ENCODE results near the gene GRIK4. TPM values are rescaled to one million over a fixed set of nuclear protein-coding genes. Genes with fewer than 3 reads are reported as not detected.

The GRIK4 gene
- total and polyA plus RNA-seq, 2 of the 4 experiments (the other 2 are of a cell fraction): 0.18 to 0.38 TPM

DNA sequence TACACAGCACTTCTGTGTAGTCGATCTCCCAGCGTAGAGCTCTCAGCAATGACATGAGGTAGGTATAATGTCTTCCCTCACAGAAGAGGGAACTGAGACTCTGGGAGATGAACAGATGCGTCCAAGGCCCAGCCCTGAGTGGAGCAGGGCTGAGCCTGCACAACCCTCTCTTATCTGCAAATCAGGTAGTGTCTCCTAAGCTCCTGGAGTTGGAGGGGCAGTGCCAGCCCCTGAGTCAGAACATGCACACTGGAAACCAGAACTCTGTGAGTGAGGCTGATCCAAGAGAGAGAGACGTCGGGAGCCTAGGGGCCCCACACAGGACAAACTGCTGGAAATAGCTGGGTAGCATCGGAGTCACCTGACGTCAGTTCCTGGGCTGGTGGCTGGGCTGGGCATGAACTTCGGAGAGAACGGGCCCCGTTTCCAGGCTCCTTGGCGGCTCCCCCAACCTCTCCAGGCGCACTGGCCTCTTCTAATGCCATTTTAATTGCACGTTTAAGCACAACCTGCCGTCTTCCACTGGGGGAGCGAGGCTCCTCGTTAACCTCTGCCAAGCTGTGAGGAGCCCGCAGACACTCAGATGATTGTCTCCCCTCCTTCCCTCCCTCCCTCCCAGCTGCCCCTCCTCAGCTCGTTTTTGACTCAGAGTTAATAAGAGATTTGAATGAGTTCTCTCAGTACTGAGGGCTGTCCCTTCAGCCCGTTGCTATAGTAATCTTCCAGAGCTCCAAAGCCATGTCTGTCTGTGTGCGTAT lies 321.1 kb downstream of the GRIK4 start:
- Histone ChIP-seq H3K9me3 (ENCODE audit: control insufficient read depth, insufficient read depth, low read length) (no peaks in the 10 kb centered on the region), H4K8ac (ENCODE audit: low read depth in 2 of 2, low read length in 2 of 2) (no peak overlapping the region), H3K4me3 (ENCODE audit: insufficient read depth, low read depth, low read length) (no peak overlapping the region), H3K9ac (ENCODE audit: low read depth, low read length) (no peak overlapping the region), H3K79me1 (ENCODE audit: low read depth in 1 of 2, low read length in 2 of 2) (no peaks in the 10 kb centered on the region), H3K4me2 (ENCODE audit: low read depth, low read length) (no peak overlapping the region), H3K18ac (ENCODE audit: low read depth, low read length) (no peak overlapping the region), H3K27me3 (ENCODE audit: control insufficient read depth, insufficient read depth, low read length) (peaks cover 5% of the 10 kb centered on the region), H4K20me1 (ENCODE audit: insufficient read depth, low read length) (no peaks in the 10 kb centered on the region), H2AFZ (replicated peaks; ENCODE audit: low read length, poor library complexity) (peak overlapping the region; percentile 65), H3K23ac (ENCODE audit: low read depth, low read length) (no peak overlapping the region), H4K91ac (ENCODE audit: insufficient read depth, low read depth, low read length) (no peak overlapping the region), H2BK15ac (ENCODE audit: low read depth, low read length) (no peak overlapping the region), H3K27ac (ENCODE audit: insufficient read depth, low read length) (no peak overlapping the region), H2BK20ac (ENCODE audit: low read depth, low read length) (no peak overlapping the region), H2AK9ac (replicated peaks; ENCODE audit: low read depth, low read length, poor library complexity) (no peak overlapping the region), H2AK5ac (ENCODE audit: low read depth, low read length) (no peak overlapping the region), H3K4ac (ENCODE audit: low read depth, low read length) (no peak overlapping the region), H2BK120ac (ENCODE audit: low read depth, low read length) (no peak overlapping the region), H2BK5ac (ENCODE audit: low read depth, low read length, poor library complexity, severe bottlenecking) (no peak overlapping the region), H3K36me3 (ENCODE audit: control insufficient read depth, insufficient read depth, low read length) (no peaks in the 10 kb centered on the region), H3K14ac (replicated peaks; ENCODE audit: low read depth, low read length) (no peak overlapping the region), H3K9me1 (ENCODE audit: insufficient read depth, low read length) (no peaks in the 10 kb centered on the region), H3K4me1 (ENCODE audit: control insufficient read depth, insufficient read depth, low read length) (no peaks in the 10 kb centered on the region), H4K5ac (ENCODE audit: low read depth, low read length) (no peak overlapping the region), H3K56ac (ENCODE audit: extremely low read depth, insufficient read depth, low read length) (no peak overlapping the region)
- intact Hi-C loops (cut with micrococcal nuclease) (no loop called here), in situ Hi-C loops (cut with MboI; ENCODE audit: low sequenced_read_pairs) (no loop called here), dilution Hi-C loops (cut with HindIII; ENCODE audit: low sequenced_read_pairs, unreplicated experiment) (no loop called here)
- no peak for ATAC-seq (ENCODE audit: low read depth)
- TF ChIP-seq ELK1 (IDR thresholded peaks at IDR 0.05; ENCODE audit: borderline replicate concordance, low read depth, low read length) (no peak), CEBPB (IDR thresholded peaks at IDR 0.05; ENCODE audit: low read depth, low read length) (no peak), SMC3 (IDR thresholded peaks at IDR 0.05; ENCODE audit: low read depth, low read length) (no peak), RCOR1 (IDR thresholded peaks at IDR 0.05; ENCODE audit: insufficient replicate concordance, low read length) (no peak), BHLHE40 (IDR thresholded peaks at IDR 0.05; ENCODE audit: low read depth, low read length) (no peak)
- TF ChIP-seq, protein P1, sequence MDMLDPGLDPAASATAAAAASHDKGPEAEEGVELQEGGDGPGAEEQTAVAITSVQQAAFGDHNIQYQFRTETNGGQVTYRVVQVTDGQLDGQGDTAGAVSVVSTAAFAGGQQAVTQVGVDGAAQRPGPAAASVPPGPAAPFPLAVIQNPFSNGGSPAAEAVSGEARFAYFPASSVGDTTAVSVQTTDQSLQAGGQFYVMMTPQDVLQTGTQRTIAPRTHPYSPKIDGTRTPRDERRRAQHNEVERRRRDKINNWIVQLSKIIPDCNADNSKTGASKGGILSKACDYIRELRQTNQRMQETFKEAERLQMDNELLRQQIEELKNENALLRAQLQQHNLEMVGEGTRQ (IDR thresholded peaks at IDR 0.05; ENCODE audit: low read depth, low read length): no peak
- no peak for DNase-seq
- POLR2A ChIA-PET (ENCODE audit: unreplicated experiment): no interaction called here
- WGBS, 2 experiments (ENCODE audit: extremely low coverage in 2 of 2, insufficient read length in 1 of 2): 49% methylated on average over 7 of the region's 20 CpGs; no CpG with 5 or more reads in 1 of the 2 experiments
- CTCF ChIA-PET: no interaction called here
- BruUV-seq (replicated peaks): no TSS peak
